BE2C (cell line): Measurements from ENCODE around the gene ITGA8.
"Not testable (repeated sequence)": the region's sequence is repeated elsewhere in the genome, so short reads cannot be mapped to it uniquely, and the experiment has no call there.

Experiments used
- DNase-seq: peaks from one replicate; pipeline ENCODE4 v3.0.0-alpha.2; 2020
- H3K27me3 ChIP-seq: fragments of 250-450 bp; sonication (Bioruptor Pico); 2 replicates; pipeline ENCODE4 v1.5.1; 2020; ENCODE audit warnings: mild to moderate bottlenecking
- H3K36me3 ChIP-seq: fragments of 250-450 bp; sonication (Bioruptor Pico); 2 replicates; pipeline ENCODE4 v1.5.1; 2020; ENCODE audit warnings: mild to moderate bottlenecking
- H3K4me1 ChIP-seq: fragments of 250-450 bp; sonication (Bioruptor Pico); 2 replicates; pipeline ENCODE4 v1.5.1; 2020
- H3K4me3 ChIP-seq: 2 replicates; pipeline ENCODE4 v1.5.1; 2011; ENCODE audit warnings: low read depth, low read length
- H3K9me3 ChIP-seq: fragments of 250-450 bp; sonication (Bioruptor Pico); 2 replicates; pipeline ENCODE4 v1.5.1; 2020
- TF ChIP-seq, protein P1 (sequence below): IDR thresholded peaks from 2 replicates; pipeline ENCODE4 v1.5.1; 2012; ENCODE audit warnings: mild to moderate bottlenecking, low read depth, low read length

Gene ITGA8

GRCh38 chr10:15642095-15642494 lies 77.6 kb downstream of the ITGA8 start:
- H3K4me3 ChIP-seq: no peak overlapping the region
- no peak for DNase-seq
- no peaks in the 10 kb centered on the region for H3K36me3 ChIP-seq
- H3K27me3 ChIP-seq: peaks cover 40% of the 10 kb centered on the region
- TF ChIP-seq, protein P1, sequence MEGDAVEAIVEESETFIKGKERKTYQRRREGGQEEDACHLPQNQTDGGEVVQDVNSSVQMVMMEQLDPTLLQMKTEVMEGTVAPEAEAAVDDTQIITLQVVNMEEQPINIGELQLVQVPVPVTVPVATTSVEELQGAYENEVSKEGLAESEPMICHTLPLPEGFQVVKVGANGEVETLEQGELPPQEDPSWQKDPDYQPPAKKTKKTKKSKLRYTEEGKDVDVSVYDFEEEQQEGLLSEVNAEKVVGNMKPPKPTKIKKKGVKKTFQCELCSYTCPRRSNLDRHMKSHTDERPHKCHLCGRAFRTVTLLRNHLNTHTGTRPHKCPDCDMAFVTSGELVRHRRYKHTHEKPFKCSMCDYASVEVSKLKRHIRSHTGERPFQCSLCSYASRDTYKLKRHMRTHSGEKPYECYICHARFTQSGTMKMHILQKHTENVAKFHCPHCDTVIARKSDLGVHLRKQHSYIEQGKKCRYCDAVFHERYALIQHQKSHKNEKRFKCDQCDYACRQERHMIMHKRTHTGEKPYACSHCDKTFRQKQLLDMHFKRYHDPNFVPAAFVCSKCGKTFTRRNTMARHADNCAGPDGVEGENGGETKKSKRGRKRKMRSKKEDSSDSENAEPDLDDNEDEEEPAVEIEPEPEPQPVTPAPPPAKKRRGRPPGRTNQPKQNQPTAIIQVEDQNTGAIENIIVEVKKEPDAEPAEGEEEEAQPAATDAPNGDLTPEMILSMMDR: no peak
- H3K4me1 ChIP-seq: no peaks in the 10 kb centered on the region
- H3K9me3 ChIP-seq: no peaks in the 10 kb centered on the region

DNA sequence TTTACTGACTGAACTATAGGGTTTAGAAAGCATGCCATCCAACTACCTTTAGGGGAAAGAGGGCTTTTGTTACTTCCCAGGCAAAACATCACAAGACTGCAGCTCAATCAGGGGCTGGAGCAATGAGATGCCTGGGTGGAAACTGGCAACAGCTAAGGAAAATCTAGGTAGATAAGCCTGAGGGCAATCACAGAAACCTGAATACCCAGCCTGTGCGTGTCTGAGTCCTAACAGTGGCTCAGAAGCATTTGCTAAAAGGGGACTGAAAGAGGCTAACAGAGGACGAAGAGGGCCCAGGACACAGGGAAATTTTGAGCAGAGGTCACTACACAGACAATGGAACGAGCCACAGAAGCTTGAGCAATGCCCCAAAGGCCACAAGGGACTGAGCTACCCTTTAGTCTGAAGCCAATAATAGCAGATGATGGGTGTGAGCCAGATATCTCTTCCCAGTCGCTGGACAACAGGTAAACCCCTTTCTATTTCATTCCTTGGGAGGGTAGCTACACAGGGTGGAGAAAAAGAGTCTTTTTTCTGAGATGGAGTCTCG lies 79.1 kb downstream of the ITGA8 start:
- Histone ChIP-seq H3K4me3 (no peak overlapping the region), H3K36me3 (no peaks in the 10 kb centered on the region), H3K9me3 (no peaks in the 10 kb centered on the region), H3K4me1 (no peaks in the 10 kb centered on the region), H3K27me3 (peaks cover 44% of the 10 kb centered on the region)
- TF ChIP-seq, protein P1: no peak
- DNase-seq: no peak

DNA sequence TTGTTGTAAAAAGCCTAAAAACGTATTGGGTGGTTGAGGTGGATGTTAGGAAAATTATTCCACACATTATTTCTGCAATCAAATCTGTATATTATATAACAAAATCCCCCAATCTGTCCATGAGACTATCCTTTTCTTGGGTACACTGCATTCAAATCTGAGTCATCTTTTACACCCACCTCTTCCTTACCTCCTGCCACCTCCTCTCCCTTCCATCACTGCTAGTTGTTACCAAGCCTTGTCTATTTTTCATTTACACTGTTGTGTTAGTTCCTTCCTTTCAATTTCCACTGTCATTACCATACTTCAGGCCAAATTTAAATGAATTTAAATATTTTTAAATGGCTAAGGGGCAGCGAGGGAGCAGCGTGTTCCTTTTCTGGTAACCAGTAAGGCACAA lies 83.3 kb downstream of the ITGA8 start:
- H3K9me3 ChIP-seq: no peaks in the 10 kb centered on the region
- TF ChIP-seq, protein P1: no peak
- H3K36me3 ChIP-seq: no peaks in the 10 kb centered on the region
- no peak for DNase-seq
- H3K27me3 ChIP-seq: peaks cover 38% of the 10 kb centered on the region
- no peak overlapping the region for H3K4me3 ChIP-seq
- H3K4me1 ChIP-seq: no peaks in the 10 kb centered on the region

DNA sequence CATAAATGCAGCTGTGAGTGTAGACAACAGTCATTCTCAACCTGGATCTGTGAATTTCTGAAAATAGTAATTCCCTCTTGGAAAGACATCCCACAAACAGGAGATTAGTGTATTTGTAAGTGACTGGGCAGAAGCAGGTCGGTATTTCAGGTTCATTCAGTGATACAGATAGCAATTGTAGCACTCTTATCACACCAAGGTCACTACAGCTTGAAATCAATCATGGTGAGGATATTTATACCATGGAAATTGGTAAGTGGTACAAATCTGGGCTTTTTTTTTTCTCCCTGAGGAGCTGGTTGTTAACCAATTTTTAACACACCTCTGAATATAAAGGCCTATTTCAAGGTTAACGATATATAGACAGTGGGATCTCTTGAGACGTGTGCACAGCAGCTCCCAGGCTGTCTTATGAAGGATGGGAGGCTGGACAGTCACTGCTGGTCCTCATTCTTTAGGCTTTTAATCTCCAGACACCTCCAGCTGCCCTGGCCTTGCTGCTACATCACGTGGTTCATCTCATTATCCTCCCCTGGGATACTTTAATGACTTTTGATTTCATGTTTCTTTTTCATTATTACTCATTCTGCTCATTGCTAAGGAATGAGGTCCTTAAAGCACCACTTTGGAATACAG lies 87.1 kb downstream of the ITGA8 start:
- H3K36me3 ChIP-seq: no peaks in the 10 kb centered on the region
- TF ChIP-seq, protein P1: no peak
- no peaks in the 10 kb centered on the region for H3K9me3 ChIP-seq
- DNase-seq: no peak
- no peaks in the 10 kb centered on the region for H3K4me1 ChIP-seq
- peaks cover 26% of the 10 kb centered on the region for H3K27me3 ChIP-seq
- H3K4me3 ChIP-seq: no peak overlapping the region

DNA sequence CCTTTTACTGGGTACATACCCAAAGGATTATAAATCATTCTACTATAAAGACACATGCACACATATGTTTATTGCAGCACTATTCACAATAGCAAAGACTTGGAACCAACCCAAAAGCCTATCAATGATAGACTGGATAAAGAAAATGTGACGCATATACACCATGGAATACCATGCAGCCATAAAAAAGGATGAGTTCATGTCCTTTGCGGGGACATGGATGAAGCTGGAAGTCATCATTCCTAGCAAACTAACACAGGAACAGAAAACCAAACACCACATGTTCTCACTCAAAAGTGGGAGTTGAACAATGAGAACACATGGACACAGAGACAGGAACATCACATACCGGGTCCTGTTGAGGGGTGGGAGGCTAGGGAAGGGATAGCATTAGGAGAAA lies 88.5 kb downstream of the ITGA8 start:
- H3K36me3 ChIP-seq, H3K9me3 ChIP-seq, H3K4me1 ChIP-seq, H3K4me3 ChIP-seq, DNase-seq: not testable (repeated sequence)
- H3K27me3 ChIP-seq: peaks cover 21% of the 10 kb centered on the region

- no peak for DNase-seq
- H3K36me3 ChIP-seq: no peaks in the 10 kb centered on the region
- no peaks in the 10 kb centered on the region for H3K4me1 ChIP-seq
- H3K27me3 ChIP-seq: peaks cover 21% of the 10 kb centered on the region
- H3K9me3 ChIP-seq: no peaks in the 10 kb centered on the region
- TF ChIP-seq, protein P1: no peak
- no peak overlapping the region for H3K4me3 ChIP-seq
Measured at GRCh38 chr10:15630353-15630752, 89.4 kb downstream of the ITGA8 start.
